Loucy (cell line): Measurements from ENCODE around the gene RHBDD2.
"Not testable (repeated sequence)": the region's sequence is repeated elsewhere in the genome, so short reads cannot be mapped to it uniquely, and the experiment has no call there.

Experiments
- H2AFZ ChIP-seq: fragments of 200-600 bp; sonication (generic); 2 replicates; pipeline ENCODE4 v1.6.0; 2016; ENCODE audit warnings: antibody characterized with exemption, mild to moderate bottlenecking, low read length, moderate library complexity
- H3F3A ChIP-seq: fragments of 200-600 bp; 2 replicates; pipeline ENCODE4 v1.6.0; 2016; ENCODE audit warnings: antibody characterized with exemption, low read depth, mild to moderate bottlenecking
- H3K27me3 ChIP-seq: fragments of 200-600 bp; sonication (generic); 2 replicates; pipeline ENCODE4 v1.6.1; 2014; ENCODE audit warnings: low read length, mild to moderate bottlenecking; ENCODE audit not compliant: insufficient read depth, poor library complexity, severe bottlenecking
- H3K36me3 ChIP-seq: fragments of 200-600 bp; sonication (generic); 2 replicates; pipeline ENCODE4 v1.6.1; 2016; ENCODE audit warnings: low read length; ENCODE audit not compliant: insufficient read depth
- H3K4me1 ChIP-seq: fragments of 200-600 bp; sonication (generic); 2 replicates; pipeline ENCODE4 v1.5.1; 2014; ENCODE audit warnings: low read length, mild to moderate bottlenecking; ENCODE audit not compliant: insufficient read depth, poor library complexity, severe bottlenecking
- H3K4me2 ChIP-seq: fragments of 200-600 bp; sonication (generic); 2 replicates; pipeline ENCODE4 v1.6.0; 2014; ENCODE audit warnings: antibody characterized with exemption, low read length, low read depth, mild to moderate bottlenecking; ENCODE audit not compliant: poor library complexity, severe bottlenecking
- H3K4me3 ChIP-seq: fragments of 200-600 bp; sonication (generic); 2 replicates; pipeline ENCODE4 v1.5.1; 2014; ENCODE audit warnings: low read length, mild to moderate bottlenecking, mixed read lengths; ENCODE audit not compliant: poor library complexity, severe bottlenecking
- H3K79me2 ChIP-seq: fragments of 200-600 bp; sonication (generic); 2 replicates; pipeline ENCODE4 v1.6.1; 2014; ENCODE audit warnings: low read length; ENCODE audit not compliant: insufficient read depth
- H3K9ac ChIP-seq: fragments of 200-600 bp; sonication (generic); 2 replicates; pipeline ENCODE4 v1.6.0; 2014; ENCODE audit warnings: mild to moderate bottlenecking, low read depth, low read length, moderate library complexity; ENCODE audit not compliant: poor library complexity, severe bottlenecking
- H3K9me2 ChIP-seq: fragments of 200-600 bp; sonication (generic); replicated peaks from 2 replicates; pipeline ENCODE4 v1.6.1; 2016; ENCODE audit warnings: low read depth, low read length, mixed read lengths
- H3K9me3 ChIP-seq: fragments of 200-600 bp; sonication (generic); 2 replicates; pipeline ENCODE4 v1.6.1; 2014; ENCODE audit warnings: mild to moderate bottlenecking, antibody characterized with exemption, low read length, low read depth; ENCODE audit not compliant: insufficient read depth
- H4K20me1 ChIP-seq: fragments of 200-600 bp; sonication (generic); 2 replicates; pipeline ENCODE4 v1.6.0; 2014; ENCODE audit warnings: antibody characterized with exemption, low read length, mild to moderate bottlenecking; ENCODE audit not compliant: insufficient read depth, poor library complexity, severe bottlenecking
- EZH2phosphoT487 ChIP-seq: fragments of 200-600 bp; IDR thresholded peaks from 2 replicates; pipeline ENCODE4 v1.6.1; 2018; ENCODE audit warnings: antibody characterized with exemption, mild to moderate bottlenecking, moderate library complexity, borderline replicate concordance
- TF ChIP-seq, protein P1 (sequence below): fragments of 200-600 bp; sonication (generic); conservative IDR thresholded peaks from 2 replicates; pipeline ENCODE4 v1.5.1; 2014; ENCODE audit warnings: mild to moderate bottlenecking, antibody characterized with exemption, low read length

The RHBDD2 gene

DNA sequence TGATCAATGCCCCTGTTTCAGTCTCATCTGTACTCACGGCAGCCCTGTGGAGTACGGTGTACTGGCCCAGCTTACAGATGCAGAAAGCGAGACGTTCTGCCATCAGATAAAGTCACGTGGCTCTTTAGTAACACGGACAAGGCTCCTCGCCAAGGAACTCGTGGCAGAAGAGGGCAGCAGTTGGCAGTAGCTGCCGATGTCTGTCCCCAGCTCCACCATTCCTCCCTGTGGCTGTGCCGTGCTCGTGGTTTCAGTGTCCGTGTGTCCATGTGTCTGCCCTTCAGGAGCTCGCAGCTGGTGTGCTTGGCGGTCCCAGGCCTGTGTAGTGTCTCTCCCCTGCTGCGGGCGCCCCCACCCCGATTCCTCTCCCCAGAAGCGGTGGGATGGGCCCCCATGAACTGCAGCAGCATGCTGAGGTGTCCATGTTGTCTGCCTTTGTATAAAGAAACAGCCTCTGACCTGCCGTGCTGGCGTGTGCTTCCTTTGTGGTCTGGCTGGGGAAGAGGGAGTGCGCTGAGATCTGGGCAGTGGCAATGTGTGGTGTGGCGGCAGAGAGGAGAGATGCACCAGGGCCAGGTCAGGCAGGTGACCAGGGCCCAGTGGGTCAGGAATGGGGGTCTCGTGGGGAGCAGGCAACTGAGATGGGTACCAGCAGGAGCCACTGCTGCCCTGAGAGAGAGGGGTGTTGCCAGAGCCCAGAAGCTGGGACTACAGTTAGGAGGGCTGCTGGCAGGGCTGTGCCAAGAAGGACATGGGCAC, 9.8 kb downstream of the RHBDD2 start:
- Histone ChIP-seq H3K79me2 (no peaks in the 10 kb centered on the region), H3K4me1 (peaks cover 6% of the 10 kb centered on the region), H3K36me3 (0 out of 2 replicates have a peak, but pooled peaks cover 3% of the 10 kb centered on the region), H3K4me2 (no peak overlapping the region), H3K9ac (no peak overlapping the region), H3F3A (no peaks in the 10 kb centered on the region), H4K20me1 (no peaks in the 10 kb centered on the region), H3K4me3 (no peak overlapping the region), H3K9me2 (no peaks in the 10 kb centered on the region), H3K9me3 (no peaks in the 10 kb centered on the region), H3K27me3 (no peaks in the 10 kb centered on the region), H2AFZ (no peak overlapping the region)
- TF ChIP-seq, protein P1, sequence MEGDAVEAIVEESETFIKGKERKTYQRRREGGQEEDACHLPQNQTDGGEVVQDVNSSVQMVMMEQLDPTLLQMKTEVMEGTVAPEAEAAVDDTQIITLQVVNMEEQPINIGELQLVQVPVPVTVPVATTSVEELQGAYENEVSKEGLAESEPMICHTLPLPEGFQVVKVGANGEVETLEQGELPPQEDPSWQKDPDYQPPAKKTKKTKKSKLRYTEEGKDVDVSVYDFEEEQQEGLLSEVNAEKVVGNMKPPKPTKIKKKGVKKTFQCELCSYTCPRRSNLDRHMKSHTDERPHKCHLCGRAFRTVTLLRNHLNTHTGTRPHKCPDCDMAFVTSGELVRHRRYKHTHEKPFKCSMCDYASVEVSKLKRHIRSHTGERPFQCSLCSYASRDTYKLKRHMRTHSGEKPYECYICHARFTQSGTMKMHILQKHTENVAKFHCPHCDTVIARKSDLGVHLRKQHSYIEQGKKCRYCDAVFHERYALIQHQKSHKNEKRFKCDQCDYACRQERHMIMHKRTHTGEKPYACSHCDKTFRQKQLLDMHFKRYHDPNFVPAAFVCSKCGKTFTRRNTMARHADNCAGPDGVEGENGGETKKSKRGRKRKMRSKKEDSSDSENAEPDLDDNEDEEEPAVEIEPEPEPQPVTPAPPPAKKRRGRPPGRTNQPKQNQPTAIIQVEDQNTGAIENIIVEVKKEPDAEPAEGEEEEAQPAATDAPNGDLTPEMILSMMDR = no peak

DNA sequence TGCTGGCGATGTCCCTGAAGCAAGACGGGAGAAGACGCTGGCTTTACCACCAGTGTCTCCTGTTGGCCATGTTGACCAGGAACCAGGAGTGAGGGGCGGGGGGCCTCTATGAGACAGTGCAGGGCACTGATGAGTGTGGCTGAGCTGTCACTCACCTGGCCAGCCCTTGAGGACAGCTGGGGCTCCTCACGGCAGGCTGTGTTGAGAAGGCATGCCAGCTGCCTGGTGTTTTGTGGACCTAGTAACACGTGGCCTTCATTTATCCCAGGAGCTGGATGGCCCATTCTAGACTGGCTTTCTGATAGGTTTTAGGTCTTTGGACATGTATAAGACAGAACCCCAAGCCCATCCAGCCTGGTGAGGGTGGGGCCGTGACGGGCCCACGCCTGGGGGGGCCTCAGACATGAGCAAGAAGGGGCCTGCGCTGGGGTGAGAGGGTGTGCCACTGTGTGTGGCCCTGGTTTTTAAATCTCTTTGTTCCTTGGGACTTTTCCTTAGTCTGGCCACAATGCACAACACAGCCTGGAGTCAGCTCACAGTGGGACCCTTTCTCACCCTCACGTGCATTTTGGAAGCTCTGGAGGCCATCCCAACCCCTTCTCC, 10.5 kb downstream of the RHBDD2 start:
- TF ChIP-seq EZH2phosphoT487 = no peak
- TF ChIP-seq, protein P1 = no peak
- no peaks in the 10 kb centered on the region for H3K9me2 ChIP-seq
- no peaks in the 10 kb centered on the region for H3F3A ChIP-seq
- H3K36me3 ChIP-seq = 0 out of 2 replicates have a peak, but pooled peaks cover 3% of the 10 kb centered on the region
- no peak overlapping the region for H3K4me2 ChIP-seq
- H3K9ac ChIP-seq = no peak overlapping the region
- H3K4me3 ChIP-seq = no peak overlapping the region
- H4K20me1 ChIP-seq = no peaks in the 10 kb centered on the region
- H3K27me3 ChIP-seq = no peaks in the 10 kb centered on the region
- no peak overlapping the region for H2AFZ ChIP-seq
- H3K9me3 ChIP-seq = no peaks in the 10 kb centered on the region
- peaks cover 6% of the 10 kb centered on the region for H3K4me1 ChIP-seq
- H3K79me2 ChIP-seq = no peaks in the 10 kb centered on the region

DNA sequence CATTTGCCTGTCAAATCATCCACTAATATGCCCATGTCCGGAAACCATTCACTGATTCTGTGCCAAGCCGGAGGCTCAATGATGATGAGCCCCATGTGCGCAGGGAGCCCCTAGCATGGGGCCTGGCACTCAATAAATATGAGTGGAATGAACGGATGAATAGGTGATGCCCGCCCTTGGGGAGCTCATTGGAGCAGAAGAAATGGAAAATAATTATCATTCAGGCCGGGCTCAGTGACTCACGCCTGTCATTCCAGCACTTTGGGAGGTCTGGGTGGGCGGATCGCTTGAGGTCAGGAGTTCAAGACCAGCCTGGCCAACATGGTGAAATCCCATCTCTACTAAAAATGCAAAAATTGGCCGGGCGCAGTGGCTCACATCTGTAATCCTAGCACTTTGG, 11.0 kb downstream of the RHBDD2 start:
- H3K9me3 ChIP-seq = no peaks in the 10 kb centered on the region
- H4K20me1 ChIP-seq = no peaks in the 10 kb centered on the region
- no peaks in the 10 kb centered on the region for H3K9me2 ChIP-seq
- no peak overlapping the region for H3K4me2 ChIP-seq
- H3K27me3 ChIP-seq = no peaks in the 10 kb centered on the region
- H3K79me2 ChIP-seq = no peaks in the 10 kb centered on the region
- H3K36me3 ChIP-seq = 0 out of 2 replicates have a peak, but pooled peaks cover 3% of the 10 kb centered on the region
- H3F3A ChIP-seq = no peaks in the 10 kb centered on the region
- no peak overlapping the region for H3K9ac ChIP-seq
- H3K4me3 ChIP-seq = no peak overlapping the region
- no peak for TF ChIP-seq EZH2phosphoT487
- TF ChIP-seq, protein P1 = no peak
- no peak overlapping the region for H2AFZ ChIP-seq
- H3K4me1 ChIP-seq = peaks cover 6% of the 10 kb centered on the region

DNA sequence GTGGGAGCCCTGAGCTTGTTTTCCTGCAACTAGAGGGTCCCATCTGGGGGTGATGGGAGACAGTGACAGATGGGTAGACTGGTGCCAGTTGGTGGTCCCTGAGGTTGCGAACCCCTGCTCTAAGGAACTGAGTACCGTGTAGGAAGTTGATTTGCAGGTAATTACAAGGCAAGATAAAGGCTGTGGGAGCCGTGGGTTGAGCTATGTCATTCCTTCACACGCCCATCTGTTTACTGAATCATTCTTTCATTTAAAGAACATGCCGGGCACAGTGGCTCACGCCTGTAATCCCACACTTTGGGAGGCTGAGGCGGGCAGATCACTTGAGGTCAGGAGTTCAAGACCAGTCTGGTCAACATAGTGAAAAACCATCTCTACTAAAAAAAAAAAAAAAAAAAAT, 12.4 kb downstream of the RHBDD2 start:
- not testable (repeated sequence) for H4K20me1 ChIP-seq, H3K4me1 ChIP-seq, H3F3A ChIP-seq, H2AFZ ChIP-seq, H3K36me3 ChIP-seq, H3K4me2 ChIP-seq, H3K27me3 ChIP-seq, H3K9me3 ChIP-seq, H3K9me2 ChIP-seq, H3K4me3 ChIP-seq, H3K9ac ChIP-seq, H3K79me2 ChIP-seq
